Right ventricle myocardium superior (tissue), 1 donor: Measurements from ENCODE around the gene RDH16. TPM values are rescaled to one million over a fixed set of nuclear protein-coding genes. Genes with fewer than 3 reads are reported as not detected.

Source experiments
- total RNA-seq: library from RNA; stranded (reverse); fragmentation: NEBNext Ultra II Directional; extraction: Animal tissue kit (Norgen Biotek cat#: 25700); gene quantifications from one replicate; pipeline ENCODE4 v1.2.1, GENCODE V29; 2021
- donor health status: DM: no; HTN: yes; CAD: no; lungs with severe emphysema.

The RDH16 gene
- total RNA-seq, 1 donor from 2014 or later: 0.24 TPM

Other genes with a start within 250 kb of the RDH16 start
- 449 TPM for gene NACA, start 232.3 kb downstream of the RDH16 start, total RNA-seq
- gene PRIM1, start 205.3 kb downstream of the RDH16 start, total RNA-seq: 3.6 TPM
- gene HSD17B6, start 194.3 kb downstream of the RDH16 start, total RNA-seq: 0.51 TPM
- gene SDR9C7, start 23.2 kb downstream of the RDH16 start, total RNA-seq: not detected
- gene ZBTB39, start 48.9 kb upstream of the RDH16 start, total RNA-seq: 3.0 TPM
- gene TAC3, start 58.9 kb upstream of the RDH16 start, total RNA-seq: not detected
- gene MYO1A, start 92.5 kb upstream of the RDH16 start, total RNA-seq: 0.08 TPM
- gene NEMP1, start 121.2 kb upstream of the RDH16 start, total RNA-seq: 3.0 TPM
- 10.3 TPM for gene NAB2, start 131.5 kb upstream of the RDH16 start, total RNA-seq
- 49.5 TPM for gene STAT6, start 153.8 kb upstream of the RDH16 start, total RNA-seq
- gene LRP1, start 170.9 kb upstream of the RDH16 start, total RNA-seq: 121 TPM
- gene LRP1-AS, start 190.0 kb upstream of the RDH16 start, total RNA-seq: not detected